Trophoblast cell (in vitro differentiated cells and primary cell): ENCODE results near the gene MLN.

Experiments used
- DNase-seq, 2 donors: peaks; one replicate each; pipeline ENCODE4 v3.0.0-alpha.2; 2016
- H2AFZ ChIP-seq: 2 replicates; pipeline ENCODE4 v1.6.1; 2013; ENCODE audit warnings: low read length, moderate library complexity, mild to moderate bottlenecking; ENCODE audit not compliant: insufficient read depth, poor library complexity
- H2AK5ac ChIP-seq: 2 replicates; pipeline ENCODE4 v1.6.1; 2013; ENCODE audit warnings: mild to moderate bottlenecking, low read length
- H2BK120ac ChIP-seq: 2 replicates; pipeline ENCODE4 v1.6.1; 2013; ENCODE audit warnings: low read length, mild to moderate bottlenecking, moderate library complexity; ENCODE audit not compliant: insufficient read depth, poor library complexity
- H2BK12ac ChIP-seq: 2 replicates; pipeline ENCODE4 v1.6.1; 2013; ENCODE audit warnings: mild to moderate bottlenecking, low read length, moderate library complexity
- H2BK5ac ChIP-seq: 2 replicates; pipeline ENCODE4 v1.6.1; 2013; ENCODE audit warnings: low read length, low read depth, moderate library complexity, mild to moderate bottlenecking; ENCODE audit not compliant: poor library complexity
- H3K14ac ChIP-seq: 2 replicates; pipeline ENCODE4 v1.6.1; 2013; ENCODE audit warnings: mild to moderate bottlenecking, low read length
- H3K18ac ChIP-seq: 2 replicates; pipeline ENCODE4 v1.6.1; 2013; ENCODE audit warnings: mild to moderate bottlenecking, low read length
- H3K23ac ChIP-seq: 2 replicates; pipeline ENCODE4 v1.6.1; 2013; ENCODE audit warnings: low read length
- H3K27ac ChIP-seq: 2 replicates; pipeline ENCODE4 v1.5.1; 2013; ENCODE audit warnings: low read depth, mild to moderate bottlenecking, inconsistent platforms, low read length, moderate library complexity
- H3K27me3 ChIP-seq: 2 replicates; pipeline ENCODE4 v1.6.1; 2013; ENCODE audit warnings: inconsistent platforms, mild to moderate bottlenecking, low read length, moderate library complexity; ENCODE audit not compliant: insufficient read depth
- H3K36me3 ChIP-seq, 2 experiments: 1 replicate in 1 of 2; 2 replicates in 1 of 2; pipeline ENCODE4 v1.6.1; 2013; ENCODE audit warnings: low read length in 2 of 2, mild to moderate bottlenecking in 2 of 2, moderate library complexity in 1 of 2; ENCODE audit not compliant: insufficient read depth in 2 of 2, control insufficient read depth in 1 of 2
- H3K4ac ChIP-seq: 2 replicates; pipeline ENCODE4 v1.6.1; 2013; ENCODE audit warnings: low read depth, mild to moderate bottlenecking, low read length, moderate library complexity
- H3K4me1 ChIP-seq, 2 experiments: 1 replicate in 1 of 2; 2 replicates in 1 of 2; pipeline ENCODE4 v1.6.1; 2013; ENCODE audit warnings: low read length in 2 of 2, mild to moderate bottlenecking in 2 of 2, moderate library complexity in 1 of 2; ENCODE audit not compliant: insufficient read depth in 2 of 2, control insufficient read depth in 1 of 2
- H3K4me2 ChIP-seq: 2 replicates; pipeline ENCODE4 v1.6.1; 2013; ENCODE audit warnings: inconsistent platforms, mild to moderate bottlenecking, low read length, moderate library complexity
- H3K4me3 ChIP-seq: 2 replicates; pipeline ENCODE4 v1.5.1; 2013; ENCODE audit warnings: mild to moderate bottlenecking, low read depth, low read length, inconsistent platforms
- H3K79me1 ChIP-seq: one replicate; pipeline ENCODE4 v1.6.1; 2013; ENCODE audit warnings: low read length
- H3K79me2 ChIP-seq: 2 replicates; pipeline ENCODE4 v1.6.1; 2013; ENCODE audit warnings: low read length, mild to moderate bottlenecking; ENCODE audit not compliant: control insufficient read depth, insufficient read depth, poor library complexity
- H3K9ac ChIP-seq: 2 replicates; pipeline ENCODE4 v1.6.1; 2013; ENCODE audit warnings: mild to moderate bottlenecking, low read length
- H3K9me3 ChIP-seq: 2 replicates; pipeline ENCODE4 v1.6.1; 2013; ENCODE audit warnings: low read depth, mild to moderate bottlenecking, control low read depth, inconsistent platforms, low read length; ENCODE audit not compliant: insufficient read depth
- H4K12ac ChIP-seq: 2 replicates; pipeline ENCODE4 v1.6.1; 2013; ENCODE audit warnings: low read depth, mild to moderate bottlenecking, low read length, moderate library complexity
- H4K8ac ChIP-seq: 2 replicates; pipeline ENCODE4 v1.6.1; 2013; ENCODE audit warnings: low read depth, mild to moderate bottlenecking, low read length, moderate library complexity
- H4K91ac ChIP-seq: one replicate; pipeline ENCODE4 v1.6.1; 2013; ENCODE audit warnings: low read depth, mild to moderate bottlenecking, low read length, moderate library complexity
- WGBS: extraction: QIAGEN DNeasy Blood & Tissue Kit; methylation state at CpG from one replicate; pipeline ENCODE4 v1.1.7; 2013; ENCODE audit warnings: missing lambda C conversion rate; ENCODE audit not compliant: insufficient read length, insufficient coverage; ENCODE audit errors: extremely low coverage; 5-methylcytosine and 5-hydroxymethylcytosine counted together

The MLN gene

GRCh38 chr6:33750244-33750991 lies 53.4 kb downstream of the MLN start:
- Histone ChIP-seq H3K23ac (no peak overlapping the region), H2BK5ac (no peak overlapping the region), H3K9ac (no peak overlapping the region), H2AK5ac (no peak overlapping the region), H3K36me3 (no peaks in the 10 kb centered on the region), H3K79me2 (peaks cover 2% of the 10 kb centered on the region), H2AFZ (no peak overlapping the region), H3K79me1 (peaks cover 6% of the 10 kb centered on the region), H3K4me2 (no peak overlapping the region), H3K9me3 (no peaks in the 10 kb centered on the region), H3K4me3 (no peak overlapping the region), H3K18ac (no peak overlapping the region), H2BK12ac (no peak overlapping the region), H3K14ac (no peak overlapping the region), H3K4me1 (peaks cover 22 to 30% of the 10 kb centered on the region in 2 experiments), H4K12ac (no peak overlapping the region), H3K27ac (no peak overlapping the region), H4K8ac (no peak overlapping the region), H3K27me3 (no peaks in the 10 kb centered on the region), H3K4ac (no peak overlapping the region), H2BK120ac (no peak overlapping the region), H4K91ac (no peak overlapping the region)
- WGBS: no CpG with 5 or more reads among the region's 11 CpGs
- no peak for DNase-seq

GRCh38 chr6:33749401-33749800 lies 54.4 kb downstream of the MLN start:
- peaks cover 2% of the 10 kb centered on the region for H3K79me2 ChIP-seq
- H3K14ac ChIP-seq: no peak overlapping the region
- H2BK12ac ChIP-seq: no peak overlapping the region
- no peaks in the 10 kb centered on the region for H3K27me3 ChIP-seq
- H4K12ac ChIP-seq: no peak overlapping the region
- H2AFZ ChIP-seq: no peak overlapping the region
- no peak for DNase-seq
- peaks cover 28 to 36% of the 10 kb centered on the region in 2 experiments for H3K4me1 ChIP-seq
- H3K18ac ChIP-seq: no peak overlapping the region
- H3K27ac ChIP-seq: no peak overlapping the region
- WGBS: no CpG with 5 or more reads among the region's 7 CpGs
- no peak overlapping the region for H3K23ac ChIP-seq
- H3K79me1 ChIP-seq: peaks cover 9% of the 10 kb centered on the region
- no peak overlapping the region for H3K4ac ChIP-seq
- no peak overlapping the region for H2AK5ac ChIP-seq
- no peak overlapping the region for H3K4me3 ChIP-seq
- H3K9ac ChIP-seq: no peak overlapping the region
- no peaks in the 10 kb centered on the region for H3K36me3 ChIP-seq
- H2BK5ac ChIP-seq: no peak overlapping the region
- H4K8ac ChIP-seq: no peak overlapping the region
- H3K9me3 ChIP-seq: no peaks in the 10 kb centered on the region
- H3K4me2 ChIP-seq: no peak overlapping the region
- no peak overlapping the region for H4K91ac ChIP-seq
- H2BK120ac ChIP-seq: no peak overlapping the region

GRCh38 chr6:33748841-33749240 lies 55.0 kb downstream of the MLN start:
- Histone ChIP-seq H2BK5ac (no peak overlapping the region), H3K4me2 (no peak overlapping the region), H3K4me1 (peaks cover 28 to 36% of the 10 kb centered on the region in 2 experiments), H4K8ac (no peak overlapping the region), H4K91ac (no peak overlapping the region), H3K27ac (no peak overlapping the region), H3K9me3 (no peaks in the 10 kb centered on the region), H4K12ac (no peak overlapping the region), H3K18ac (no peak overlapping the region), H3K4ac (no peak overlapping the region), H3K27me3 (no peaks in the 10 kb centered on the region), H2BK120ac (no peak overlapping the region), H2AFZ (no peak overlapping the region), H3K4me3 (no peak overlapping the region), H3K14ac (no peak overlapping the region), H3K9ac (no peak overlapping the region), H2BK12ac (no peak overlapping the region), H2AK5ac (no peak overlapping the region), H3K79me1 (peaks cover 9% of the 10 kb centered on the region), H3K23ac (no peak overlapping the region), H3K79me2 (peaks cover 2% of the 10 kb centered on the region), H3K36me3 (no peaks in the 10 kb centered on the region)
- DNase-seq: no peak
- WGBS: no CpG with 5 or more reads among the region's 4 CpGs

- H3K79me1 ChIP-seq: peaks cover 9% of the 10 kb centered on the region
- no peak overlapping the region for H2BK12ac ChIP-seq
- no peaks in the 10 kb centered on the region for H3K9me3 ChIP-seq
- H3K79me2 ChIP-seq: peaks cover 2% of the 10 kb centered on the region
- H2BK120ac ChIP-seq: no peak overlapping the region
- H2AFZ ChIP-seq: no peak overlapping the region
- no peak overlapping the region for H4K12ac ChIP-seq
- H3K4me2 ChIP-seq: no peak overlapping the region
- no peaks in the 10 kb centered on the region for H3K27me3 ChIP-seq
- DNase-seq: no peak
- no peak overlapping the region for H3K23ac ChIP-seq
- H3K9ac ChIP-seq: no peak overlapping the region
- no peak overlapping the region for H3K27ac ChIP-seq
- H2BK5ac ChIP-seq: no peak overlapping the region
- H3K18ac ChIP-seq: no peak overlapping the region
- no CpG with 5 or more reads among the region's 5 CpGs for WGBS
- no peak overlapping the region for H4K8ac ChIP-seq
- no peak overlapping the region for H3K14ac ChIP-seq
- H3K36me3 ChIP-seq: no peaks in the 10 kb centered on the region
- no peak overlapping the region for H3K4me3 ChIP-seq
- H3K4me1 ChIP-seq: peaks cover 28 to 36% of the 10 kb centered on the region in 2 experiments
- H3K4ac ChIP-seq: no peak overlapping the region
- no peak overlapping the region for H2AK5ac ChIP-seq
- peak overlapping the region; percentile 1 for H4K91ac ChIP-seq
These were observed 56.0 kb downstream of the MLN start for GRCh38 chr6:33747823-33748222.
